ENCODE measurements around the gene RPS15A.
A peak's percentile ranks its signal among the peaks of the same experiment; 100 is the strongest.

Gene RPS15A

GRCh38 chr16:18789850-18790706 lies at the start of gene RPS15A:
TSS of gene RPS15A (minus strand) at chr16:18790334. CDS start at chr16:18789113, 1,221 bp downstream.
- DNase-seq = peak; percentile 96

DNA sequence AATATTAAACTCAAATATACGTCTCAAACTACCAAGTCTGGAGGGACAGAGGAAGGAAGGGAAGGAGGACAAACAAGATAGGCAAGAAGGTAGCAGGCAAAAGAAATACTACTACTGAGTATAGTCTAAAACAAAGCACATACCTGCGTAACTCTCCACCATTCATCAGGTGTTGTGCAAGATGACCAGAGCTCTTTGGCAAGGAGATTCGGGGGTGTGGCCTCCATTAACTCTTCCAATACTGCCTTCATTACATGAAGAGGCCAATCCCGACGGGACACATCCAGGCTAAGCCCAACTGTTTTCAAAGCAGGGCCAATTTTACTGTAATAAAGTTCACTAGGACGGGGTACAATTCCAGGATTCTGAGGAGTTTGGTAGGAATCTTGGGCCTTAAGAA lies 49.4 kb upstream of the RPS15A start:
- DNase-seq = no peak

GRCh38 chr16:18836702-18837101 lies 46.6 kb upstream of the RPS15A start:
- DNase-seq = no peak

GRCh38 chr16:18834864-18835263 lies 44.7 kb upstream of the RPS15A start:
- DNase-seq = no peak

DNA sequence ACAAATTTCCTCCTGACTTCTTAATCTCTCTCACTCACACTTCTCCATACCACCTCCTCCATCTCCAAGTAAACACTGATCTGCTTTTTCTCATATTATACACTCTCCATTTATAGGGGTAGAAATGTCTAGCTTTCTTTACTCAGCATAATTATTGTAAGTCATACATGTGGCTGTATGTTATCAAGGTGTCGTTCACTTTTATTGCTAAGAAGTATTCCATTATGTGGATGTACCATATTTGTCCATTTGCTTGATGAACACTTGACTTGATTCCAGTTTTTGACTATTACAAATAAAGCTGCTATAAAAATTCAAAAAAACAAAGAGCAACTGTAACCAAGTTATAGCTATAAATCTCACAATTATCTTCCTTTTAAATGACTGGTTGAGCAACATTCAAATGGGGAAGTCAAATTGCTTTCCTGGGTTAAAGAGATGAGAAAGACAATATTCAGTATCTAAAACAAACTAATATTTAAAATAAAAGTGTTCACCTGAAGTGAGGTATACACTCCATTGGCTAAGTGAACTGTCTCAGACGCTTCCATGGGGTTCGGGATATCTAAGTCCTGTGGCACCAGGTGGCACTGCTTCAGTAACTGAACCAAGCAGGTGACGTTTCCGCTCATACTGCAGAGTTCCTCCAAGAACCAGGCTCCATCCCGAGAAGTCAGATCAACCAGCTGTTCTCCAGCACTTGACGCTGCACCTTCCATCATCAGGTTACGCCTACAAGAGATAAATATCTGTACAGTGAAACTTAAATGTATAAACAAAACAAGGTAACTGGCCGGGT lies 43.8 kb upstream of the RPS15A start:
- no peak for DNase-seq

DNA sequence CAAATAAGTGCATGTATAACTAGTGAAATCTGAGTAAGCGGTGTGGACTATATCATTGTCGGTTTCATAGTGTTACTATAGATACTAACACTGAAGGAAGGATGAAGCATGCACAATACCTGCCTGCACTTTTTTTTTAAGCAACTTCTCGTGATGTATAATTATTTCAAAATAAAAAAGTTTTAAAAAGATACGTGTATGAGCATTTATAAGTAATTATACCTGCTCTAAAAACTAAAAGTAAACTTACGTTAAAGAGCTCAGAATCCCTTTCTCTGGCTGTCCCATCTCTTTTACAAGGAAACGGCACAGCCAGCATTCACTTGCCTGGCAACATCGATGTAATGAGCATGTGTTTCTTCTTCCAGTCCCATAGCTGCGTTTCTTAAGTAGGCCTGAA lies 42.5 kb upstream of the RPS15A start:
- DNase-seq = no peak

GRCh38 chr16:18832006-18832405 lies 41.9 kb upstream of the RPS15A start:
- no peak for DNase-seq

GRCh38 chr16:18829251-18829650 lies 39.1 kb upstream of the RPS15A start:
- DNase-seq = no peak

DNA sequence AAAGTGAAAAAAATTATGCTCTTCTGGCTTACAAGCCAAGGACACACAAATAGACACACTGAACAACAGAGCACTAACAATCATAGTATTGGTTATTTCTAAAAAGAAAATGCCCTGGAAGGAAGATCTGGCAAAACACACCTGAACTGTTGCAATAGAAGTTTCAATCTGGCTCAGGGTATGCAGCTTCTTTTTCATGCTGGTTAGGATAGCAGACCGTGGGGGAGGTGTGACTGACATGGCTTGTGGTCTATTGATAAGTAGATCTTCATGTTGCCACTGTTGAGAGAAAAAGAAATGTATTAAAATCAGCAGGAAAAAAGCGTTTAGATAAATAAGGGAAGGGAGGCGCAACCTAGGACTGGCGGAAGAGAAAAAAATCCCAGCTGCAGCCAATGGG lies 37.8 kb upstream of the RPS15A start:
- DNase-seq = no peak

DNA sequence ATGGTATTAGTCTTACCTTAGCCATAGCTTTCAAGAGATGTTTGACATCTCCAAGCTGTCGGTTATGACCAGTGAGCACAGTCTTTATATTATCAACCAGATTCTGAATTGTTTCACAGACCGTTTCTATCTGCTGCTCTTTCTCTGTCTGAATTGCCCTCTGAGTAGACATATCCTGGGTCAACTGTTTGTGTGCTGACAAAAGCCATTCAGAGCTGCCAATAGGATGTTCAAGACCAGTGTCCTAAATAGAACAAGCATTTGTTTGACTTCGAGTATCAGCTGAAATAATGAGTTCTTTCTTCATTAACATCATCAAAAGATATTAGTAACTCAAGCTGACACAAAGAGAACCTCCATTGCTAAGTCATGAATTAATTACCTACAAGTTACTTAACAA lies 26.2 kb upstream of the RPS15A start:
- DNase-seq = no peak

GRCh38 chr16:18811925-18812324 lies 21.8 kb upstream of the RPS15A start:
- no peak for DNase-seq

GRCh38 chr16:18809165-18809564 lies 19.0 kb upstream of the RPS15A start:
- no peak for DNase-seq

GRCh38 chr16:18805257-18805773 lies 15.2 kb upstream of the RPS15A start:
- DNase-seq = no peak

GRCh38 chr16:18804540-18804939 lies 14.4 kb upstream of the RPS15A start:
- DNase-seq = no peak

- DNase-seq = peak; percentile 56
Measured at GRCh38 chr16:18803569-18804462, 13.7 kb upstream of the RPS15A start.

GRCh38 chr16:18802767-18803343 lies 12.7 kb upstream of the RPS15A start:
- DNase-seq = no peak

DNA sequence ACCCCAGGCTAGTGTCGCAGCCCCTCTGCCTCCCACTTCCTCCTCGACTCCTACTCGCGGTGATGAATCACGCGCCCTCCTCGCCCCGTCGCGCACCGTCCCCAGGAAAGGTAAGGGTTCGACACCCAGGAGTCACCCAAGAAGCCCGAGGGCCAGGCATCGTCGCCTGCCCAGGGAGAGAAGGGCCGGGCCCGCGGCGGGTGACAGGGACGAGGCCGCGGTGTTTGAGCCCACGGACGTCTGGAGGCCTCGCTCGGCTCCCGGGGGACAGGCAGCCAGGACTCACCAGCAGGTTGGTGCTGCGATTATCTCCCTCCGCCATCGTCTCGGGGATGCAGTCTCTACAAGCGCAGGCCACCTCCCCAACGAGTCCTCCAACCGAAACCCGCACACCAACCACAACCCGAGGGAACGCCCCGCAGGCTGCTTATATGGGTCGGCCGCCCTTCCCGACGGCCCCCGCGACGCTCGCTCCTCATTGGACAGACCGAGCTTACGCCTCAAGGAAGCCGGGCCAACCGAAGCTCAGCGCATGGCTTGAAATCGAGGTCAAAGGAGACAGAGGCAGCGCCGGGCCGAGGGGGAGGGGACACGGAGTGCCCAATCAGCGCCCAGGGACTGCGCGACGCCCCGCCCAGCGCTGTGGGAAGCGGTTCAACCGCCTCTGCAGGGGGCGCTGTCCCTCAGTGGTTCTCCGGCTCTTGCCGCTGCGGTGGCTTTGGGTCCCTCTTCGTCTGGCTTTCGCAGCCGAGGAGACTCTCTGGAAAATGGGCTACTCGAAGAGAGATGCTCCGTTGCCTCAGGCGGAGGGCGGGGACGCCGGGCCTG lies 11.2 kb upstream of the RPS15A start, which contains the start of gene ARL6IP1:
ARL6IP1 (minus strand) TSS at position 405 of the 828 bp plus-strand sequence; CDS start at position 322, 83 bp downstream.
- DNase-seq = peak; percentile 99

- DNase-seq = no peak
Measured at GRCh38 chr16:18800775-18801144, 10.6 kb upstream of the RPS15A start.

DNA sequence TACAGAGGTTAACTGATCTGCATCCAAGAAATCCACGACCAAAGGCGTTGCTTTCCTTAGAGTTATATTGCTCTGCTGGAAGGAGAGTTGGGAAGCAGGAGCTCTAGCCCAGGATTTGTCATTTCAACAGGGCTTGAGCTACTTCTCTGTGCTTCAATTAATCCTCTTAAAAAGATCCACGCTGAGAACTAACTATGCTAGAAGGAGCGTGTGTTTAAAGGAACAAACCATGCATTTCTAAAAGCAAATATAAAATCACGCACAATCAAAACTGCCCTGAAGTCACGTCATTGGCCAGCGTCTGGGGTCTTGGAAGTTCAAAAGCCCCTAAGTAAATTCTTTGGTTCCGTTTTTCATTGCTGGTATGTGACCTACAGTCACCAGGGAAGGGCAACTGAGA lies 10.2 kb upstream of the RPS15A start:
- no peak for DNase-seq

DNA sequence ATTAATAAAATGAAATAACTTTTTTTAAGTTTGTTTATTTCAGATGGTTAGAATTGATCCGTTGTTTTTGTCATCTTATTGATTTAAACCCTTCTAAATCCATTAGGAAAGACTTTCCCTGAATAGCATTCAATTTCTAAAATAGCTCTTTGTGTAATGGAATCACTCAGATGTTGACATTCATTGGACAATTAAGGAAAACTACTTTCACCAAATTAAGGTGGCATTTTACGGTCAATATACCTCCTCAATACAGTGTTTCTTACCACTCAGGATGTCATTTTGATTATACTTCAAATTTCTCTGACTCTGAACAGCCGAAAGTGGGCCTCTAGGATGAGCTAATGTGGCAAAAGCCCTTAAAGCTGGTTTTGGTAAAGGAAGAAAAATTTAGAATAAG lies 9.4 kb upstream of the RPS15A start:
- DNase-seq = no peak

DNA sequence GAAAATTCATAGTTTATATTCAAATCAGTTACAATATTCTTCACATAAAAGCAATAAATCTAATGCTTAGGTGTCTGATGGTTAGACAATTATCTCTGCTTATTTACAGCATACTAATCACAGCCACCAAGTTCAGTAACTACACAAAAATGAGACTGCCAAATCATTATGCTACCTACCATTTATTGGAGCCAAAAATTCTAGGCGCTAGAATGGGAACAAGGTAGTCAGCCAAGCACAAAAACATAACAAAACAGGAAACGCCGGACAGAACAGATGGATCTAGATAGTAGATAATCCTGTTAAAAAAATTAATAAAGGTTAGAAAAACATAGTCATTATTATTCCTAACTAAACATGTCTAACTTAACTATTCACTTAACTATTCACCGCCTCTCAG lies 7.6 kb upstream of the RPS15A start:
- DNase-seq = no peak
